Peyer's patch (tissue), 4 donors: Measurements from ENCODE around the gene CACNA1H.

Experiments used
- CTCF ChIP-seq, 6 experiments: fragments of 450-650 bp in 4 of 6; fragments of 200-600 bp in 2 of 6; sonication (generic) in 1 of 6; IDR thresholded peaks; one replicate each; pipeline ENCODE4 v1.5.1; 2017 to 2019; ENCODE audit warnings: antibody characterized with exemption in 6 of 6, mild to moderate bottlenecking in 3 of 6, moderate library complexity in 1 of 6
- POLR2A ChIP-seq, 2 donors: fragments of 450-650 bp; IDR thresholded peaks; one replicate each; pipeline ENCODE4 v1.5.1; 2017; ENCODE audit warnings: antibody characterized with exemption in 2 of 2, mild to moderate bottlenecking in 2 of 2, moderate library complexity in 2 of 2

- TF ChIP-seq POLR2A (IDR thresholded peaks at IDR 0.05) (no peak), CTCF (IDR thresholded peaks at IDR 0.05) (no peak)
Measured at GRCh38 chr16:1119129-1119528, 33.8 kb upstream of the CACNA1H start.
